HepG2 (cell line): ENCODE measurements around the gene EPDR1. TPM values are rescaled to one million over a fixed set of nuclear protein-coding genes. Genes with fewer than 3 reads are reported as not detected.
A peak's percentile ranks its signal among the peaks of the same experiment; 100 is the strongest.

Experiments
- ATRX ChIP-seq: sonication (generic); formaldehyde crosslinking; IDR thresholded peaks from 2 replicates; pipeline ENCODE4 v1.4.0; 2020; ENCODE audit warnings: missing genetic modification reagents, borderline replicate concordance
- CHCHD3 ChIP-seq: sonication (generic); formaldehyde crosslinking; IDR thresholded peaks from 2 replicates; pipeline ENCODE4 v1.8.0; 2022; ENCODE audit warnings: mild to moderate bottlenecking, missing genetic modification reagents, moderate library complexity
- DR1 ChIP-seq: sonication (generic); formaldehyde crosslinking; IDR thresholded peaks from 2 replicates; pipeline ENCODE4 v1.8.0; 2021; ENCODE audit warnings: mild to moderate bottlenecking, missing genetic modification reagents, inconsistent platforms
- FOXP4 ChIP-seq: sonication (generic); formaldehyde crosslinking; IDR thresholded peaks from 2 replicates; pipeline ENCODE4 v1.4.0; 2020; ENCODE audit warnings: missing genetic modification reagents
- HOMEZ ChIP-seq: IDR thresholded peaks from 2 replicates; pipeline ENCODE4 v1.6.1; 2016; ENCODE audit warnings: low read depth
- MLLT10 ChIP-seq: sonication (generic); formaldehyde crosslinking; IDR thresholded peaks from 2 replicates; pipeline ENCODE4 v1.4.0; 2020; ENCODE audit warnings: missing genetic modification reagents
- PHF20 ChIP-seq: sonication (generic); formaldehyde crosslinking; IDR thresholded peaks from 2 replicates; pipeline ENCODE4 v1.5.0; 2020; ENCODE audit warnings: mild to moderate bottlenecking, missing genetic modification reagents
- RNF219 ChIP-seq: sonication (generic); formaldehyde crosslinking; IDR thresholded peaks from 2 replicates; pipeline ENCODE4 v1.5.0; 2020; ENCODE audit warnings: mild to moderate bottlenecking, missing genetic modification reagents
- SSRP1 ChIP-seq: IDR thresholded peaks from 2 replicates; pipeline ENCODE4 v1.6.1; 2016; ENCODE audit warnings: control low read depth
- YEATS2 ChIP-seq: sonication (generic); formaldehyde crosslinking; IDR thresholded peaks from 2 replicates; pipeline ENCODE4 v1.4.0; 2020; ENCODE audit warnings: missing genetic modification reagents, borderline replicate concordance
- ZBTB21 ChIP-seq: sonication (generic); formaldehyde crosslinking; IDR thresholded peaks from 2 replicates; pipeline ENCODE4 v1.4.0; 2020; ENCODE audit warnings: missing genetic modification reagents
- ZFY ChIP-seq: sonication (generic); formaldehyde crosslinking; IDR thresholded peaks from 2 replicates; pipeline ENCODE4 v1.4.0; 2020; ENCODE audit warnings: missing genetic modification reagents
- ZNF230 ChIP-seq: sonication (generic); formaldehyde crosslinking; IDR thresholded peaks from 2 replicates; pipeline ENCODE4 v1.4.0; 2020; ENCODE audit warnings: mild to moderate bottlenecking, missing genetic modification reagents
- ZNF264 ChIP-seq: sonication (generic); formaldehyde crosslinking; IDR thresholded peaks from 2 replicates; pipeline ENCODE4 v1.4.0; 2020; ENCODE audit warnings: missing genetic modification reagents
- ZNF563 ChIP-seq: sonication (generic); formaldehyde crosslinking; IDR thresholded peaks from 2 replicates; pipeline ENCODE4 v1.8.0; 2022; ENCODE audit warnings: mild to moderate bottlenecking, moderate library complexity, missing genetic modification reagents
- ZNF670 ChIP-seq: sonication (generic); formaldehyde crosslinking; IDR thresholded peaks from 2 replicates; pipeline ENCODE4 v1.8.0; 2022; ENCODE audit warnings: mild to moderate bottlenecking, missing genetic modification reagents, borderline replicate concordance
- ZNF687 ChIP-seq: sonication (generic); formaldehyde crosslinking; IDR thresholded peaks from 2 replicates; pipeline ENCODE4 v1.5.1; 2020; ENCODE audit warnings: mild to moderate bottlenecking, missing genetic modification reagents, moderate library complexity
- ZNF790 ChIP-seq: sonication (generic); formaldehyde crosslinking; IDR thresholded peaks from 2 replicates; pipeline ENCODE4 v1.8.0; 2022; ENCODE audit warnings: missing genetic modification reagents, mild to moderate bottlenecking, borderline replicate concordance
- polyA plus RNA-seq, 8 experiments: library from polyadenylated mRNA; depleted of rRNA in 3 of 8; stranded (reverse) in 7 of 8; unstranded in 1 of 8; fragments of >200 nt; fragmentation: Illumina TruSeq in 4 of 8; extraction: Trizol in 4 of 8; gene quantifications; 2 replicates each; pipeline versions ENCODE4 v1.2.1 to v1.2.3, GENCODE V29; 2011 to 2016; ENCODE audit warnings: low read depth in 4 of 8, missing spikeins in 1 of 8, mixed read lengths in 1 of 8; ENCODE audit not compliant: insufficient read depth in 1 of 8
- total RNA-seq, 5 experiments: library from RNA; depleted of rRNA; stranded (reverse); fragments of >200 nt; fragmentation: Illumina TruSeq; extraction: Trizol; gene quantifications; 2 replicates each; pipeline ENCODE4 v1.2.3, GENCODE V29; 2016; ENCODE audit warnings: low read depth in 1 of 5

Gene EPDR1
- total and polyA plus RNA-seq, 2 of the 13 experiments (the other 11 are each of a cell fraction or from before 2014, with no cell fraction given) = 38.3 to 50.2 TPM

GRCh38 chr7:37916673-37917660 is 3.5 kb upstream of the EPDR1 start, which contains the start of gene SFRP4 (continued):
- TF ChIP-seq ZNF687 = peak; percentile 52
- no peak for TF ChIP-seq ZBTB21
- TF ChIP-seq ATRX (CRISPR knock-in tag) = no peak
- TF ChIP-seq PHF20 (CRISPR knock-in tag) = peak; percentile 37; the same call in 1 of the 2 replicates
- peak; percentile 8; the same call in 1 of the 2 replicates for TF ChIP-seq FOXP4 (CRISPR knock-in tag)
- 0 out of 2 replicates have a peak, but pooled peaks have one; percentile 6 for TF ChIP-seq CHCHD3 (CRISPR knock-in tag)
- TF ChIP-seq SSRP1 (CRISPR knock-in tag) = no peak
- TF ChIP-seq MLLT10 = no peak
- no peak; the same call in 1 of the 2 replicates for TF ChIP-seq ZNF264 (CRISPR knock-in tag)
- TF ChIP-seq ZNF670 (CRISPR knock-in tag) = no peak
- TF ChIP-seq YEATS2 (CRISPR knock-in tag) = no peak
- TF ChIP-seq ZNF230 (CRISPR knock-in tag) = no peak
- TF ChIP-seq ZNF790 (CRISPR knock-in tag) = no peak
- no peak for TF ChIP-seq RNF219 (CRISPR knock-in tag)
- no peak; the same call in 1 of the 2 replicates for TF ChIP-seq DR1 (CRISPR knock-in tag)
- 0 out of 2 replicates have a peak, but pooled peaks have one; percentile 29 for TF ChIP-seq ZFY (CRISPR knock-in tag)
- no peak for TF ChIP-seq HOMEZ (CRISPR knock-in tag)
- peak; percentile 49; the same call in 1 of the 2 replicates for TF ChIP-seq ZNF563
